H9 (cell line): Measurements from ENCODE around the gene RNGTT. TPM values are rescaled to one million over a fixed set of nuclear protein-coding genes. Genes with fewer than 3 reads are reported as not detected.

ENCODE experiments used
- DNase-seq: peaks from one replicate; pipeline ENCODE4 v3.0.0-alpha.2; 2017
- H2AFZ ChIP-seq: one replicate; pipeline ENCODE4 v1.6.1; 2013; ENCODE audit warnings: mild to moderate bottlenecking, low read length, control low read depth, moderate library complexity
- H2AK5ac ChIP-seq: 2 replicates; pipeline ENCODE4 v1.6.1; 2013; ENCODE audit warnings: low read length, control low read depth, mixed read lengths; ENCODE audit not compliant: insufficient read length
- H2BK120ac ChIP-seq: one replicate; pipeline ENCODE4 v1.6.1; 2013; ENCODE audit warnings: low read depth, mild to moderate bottlenecking, low read length, control low read depth, inconsistent platforms; ENCODE audit not compliant: poor library complexity, severe bottlenecking
- H2BK12ac ChIP-seq: 2 replicates; pipeline ENCODE4 v1.6.1; 2013; ENCODE audit warnings: low read length, control low read depth, mixed read lengths, low read depth; ENCODE audit not compliant: insufficient read length
- H2BK15ac ChIP-seq: 2 replicates; pipeline ENCODE4 v1.6.1; 2013; ENCODE audit warnings: low read depth, low read length, control low read depth
- H2BK20ac ChIP-seq: one replicate; pipeline ENCODE4 v1.6.1; 2013; ENCODE audit warnings: low read depth, mild to moderate bottlenecking, low read length, control low read depth, inconsistent platforms; ENCODE audit not compliant: poor library complexity, severe bottlenecking
- H2BK5ac ChIP-seq: 2 replicates; pipeline ENCODE4 v1.6.1; 2013; ENCODE audit warnings: low read length, control low read depth, mixed read lengths; ENCODE audit not compliant: insufficient read length
- H3K14ac ChIP-seq: 2 replicates; pipeline ENCODE4 v1.6.1; 2013; ENCODE audit warnings: low read length, control low read depth; ENCODE audit not compliant: insufficient read depth
- H3K18ac ChIP-seq: 2 replicates; pipeline ENCODE4 v1.6.1; 2013; ENCODE audit warnings: low read depth, mild to moderate bottlenecking, mixed read lengths, low read length, control low read depth; ENCODE audit not compliant: insufficient read length
- H3K23ac ChIP-seq: 2 replicates; pipeline ENCODE4 v1.6.1; 2013; ENCODE audit warnings: low read length, control low read depth, mixed read lengths, low read depth; ENCODE audit not compliant: insufficient read length
- H3K23me2 ChIP-seq: 2 replicates; pipeline ENCODE4 v1.6.1; 2013; ENCODE audit warnings: low read depth, mild to moderate bottlenecking, mixed read lengths, low read length, control low read depth; ENCODE audit not compliant: insufficient read length, poor library complexity, severe bottlenecking
- H3K27ac ChIP-seq: 2 replicates; pipeline ENCODE4 v1.5.1; 2013; ENCODE audit warnings: low read length, control low read depth, mixed read lengths, low read depth; ENCODE audit not compliant: insufficient read length
- H3K27me3 ChIP-seq: 2 replicates; pipeline ENCODE4 v1.6.1; 2013; ENCODE audit warnings: low read length, control low read depth, inconsistent platforms; ENCODE audit not compliant: insufficient read depth
- H3K4ac ChIP-seq: 2 replicates; pipeline ENCODE4 v1.6.1; 2013; ENCODE audit warnings: low read depth, mild to moderate bottlenecking, control low read depth, inconsistent platforms, low read length, moderate library complexity
- H3K4me1 ChIP-seq: 2 replicates; pipeline ENCODE4 v1.6.1; 2013; ENCODE audit warnings: low read length, control low read depth, inconsistent platforms; ENCODE audit not compliant: insufficient read depth
- H3K4me2 ChIP-seq: 2 replicates; pipeline ENCODE4 v1.6.1; 2013; ENCODE audit warnings: low read length, control low read depth, mixed read lengths; ENCODE audit not compliant: insufficient read length, insufficient read depth
- H3K56ac ChIP-seq: 2 replicates; pipeline ENCODE4 v1.6.1; 2013; ENCODE audit warnings: low read depth, mild to moderate bottlenecking, mixed read lengths, low read length, control low read depth; ENCODE audit not compliant: insufficient read length
- H3K79me1 ChIP-seq: 2 replicates; pipeline ENCODE4 v1.6.1; 2013; ENCODE audit warnings: low read depth, mild to moderate bottlenecking, moderate library complexity, low read length, control low read depth, inconsistent platforms; ENCODE audit not compliant: insufficient read depth, poor library complexity, severe bottlenecking
- H3K79me2 ChIP-seq: 2 replicates; pipeline ENCODE4 v1.6.1; 2013; ENCODE audit warnings: low read length, control low read depth, inconsistent platforms; ENCODE audit not compliant: insufficient read depth
- H3K9ac ChIP-seq: 2 replicates; pipeline ENCODE4 v1.6.1; 2013; ENCODE audit warnings: low read length, control low read depth, mixed read lengths; ENCODE audit not compliant: insufficient read length; ENCODE audit errors: extremely low read depth
- H3K9me3 ChIP-seq: one replicate; pipeline ENCODE4 v1.6.1; 2013; ENCODE audit warnings: low read depth, low read length, inconsistent platforms; ENCODE audit not compliant: control insufficient read depth
- H3T11ph ChIP-seq: one replicate; pipeline ENCODE4 v1.6.1; 2013; ENCODE audit warnings: mild to moderate bottlenecking, low read length, control low read depth, inconsistent platforms
- H4K20me1 ChIP-seq: one replicate; pipeline ENCODE4 v1.6.1; 2013; ENCODE audit not compliant: control insufficient read depth, insufficient read length, insufficient read depth
- H4K5ac ChIP-seq: 2 replicates; pipeline ENCODE4 v1.6.1; 2013; ENCODE audit warnings: low read depth, mild to moderate bottlenecking, mixed read lengths, low read length, control low read depth; ENCODE audit not compliant: insufficient read length
- H4K8ac ChIP-seq: replicated peaks from 2 replicates; pipeline ENCODE4 v1.6.1; 2013; ENCODE audit warnings: low read length, control low read depth, mixed read lengths, low read depth; ENCODE audit not compliant: insufficient read length
- H4K91ac ChIP-seq: 2 replicates; pipeline ENCODE4 v1.6.1; 2013; ENCODE audit warnings: low read depth, mild to moderate bottlenecking, moderate library complexity, mixed read lengths, low read length, control low read depth; ENCODE audit not compliant: insufficient read length
- H3K27ac Mint-ChIP-seq, 3 experiments: 2 replicates in 2 of 3; 3 replicates in 1 of 3; pipeline ENCODE4 v1.8.0; 2020 to 2021; ENCODE audit warnings: mixed read lengths in 3 of 3, mild to moderate bottlenecking in 1 of 3, moderate library complexity in 1 of 3
- H3K27me3 Mint-ChIP-seq: 2 replicates; pipeline ENCODE4 v1.8.0; 2021; ENCODE audit warnings: low read depth, mild to moderate bottlenecking, moderate library complexity, mixed read lengths
- H3K36me3 Mint-ChIP-seq, 3 experiments: 2 replicates in 2 of 3; 3 replicates in 1 of 3; pipeline ENCODE4 v1.8.0; 2020 to 2021; ENCODE audit warnings: low read depth in 3 of 3, mixed read lengths in 3 of 3; ENCODE audit not compliant: insufficient read depth in 1 of 3
- H3K4me1 Mint-ChIP-seq, 2 experiments: 2 replicates each; pipeline ENCODE4 v1.8.0; 2020; ENCODE audit warnings: mixed read lengths in 2 of 2
- H3K4me3 Mint-ChIP-seq, 2 experiments: 2 replicates in 1 of 2; 3 replicates in 1 of 2; pipeline ENCODE4 v1.8.0; 2020 to 2021; ENCODE audit warnings: mild to moderate bottlenecking in 2 of 2, mixed read lengths in 2 of 2, moderate library complexity in 1 of 2
- H3K9me3 Mint-ChIP-seq, 2 experiments: 2 replicates in 1 of 2; 3 replicates in 1 of 2; pipeline ENCODE4 v1.8.0; 2020; ENCODE audit warnings: mild to moderate bottlenecking in 2 of 2, mixed read lengths in 2 of 2, moderate library complexity in 1 of 2
- CTCF ChIP-seq: fragments of 200-600 bp; sonication (generic); conservative IDR thresholded peaks from 3 replicates; pipeline ENCODE4 v1.8.0; 2021; ENCODE audit warnings: antibody characterized with exemption, mild to moderate bottlenecking
- WGBS: extraction: QIAGEN DNeasy Blood & Tissue Kit; methylation state at CpG from one replicate; pipeline ENCODE4 v1.1.7; 2013; ENCODE audit warnings: missing lambda C conversion rate, low lambda C conversion rate, mixed read lengths; ENCODE audit not compliant: insufficient read length; ENCODE audit errors: extremely low coverage; 5-methylcytosine and 5-hydroxymethylcytosine counted together
- total RNA-seq: library from RNA; stranded (reverse); gene quantifications from 2 replicates; pipeline ENCODE4 v1.2.1, GENCODE V29; 2021

Gene RNGTT
- total RNA-seq, 1 experiment from 2014 or later, result 20.5 TPM

GRCh38 chr6:88813045-88813444 lies 150.4 kb downstream of the RNGTT start:
- Histone ChIP-seq H2AK5ac (no peak overlapping the region), H3K79me2 (no peaks in the 10 kb centered on the region), H2BK5ac (no peak overlapping the region), H2BK15ac (no peak overlapping the region), H4K5ac (no peak overlapping the region), H4K8ac (no peak overlapping the region), H3K4ac (no peak overlapping the region), H3K23me2 (no peaks in the 10 kb centered on the region), H2BK120ac (no peak overlapping the region), H3K9ac (no peak overlapping the region), H4K20me1 (no peaks in the 10 kb centered on the region), H4K91ac (no peak overlapping the region), H3T11ph (no peak overlapping the region), H3K27me3 (no peaks in the 10 kb centered on the region), H3K56ac (no peak overlapping the region), H3K79me1 (no peaks in the 10 kb centered on the region), H2BK20ac (no peak overlapping the region), H3K4me2 (no peak overlapping the region), H3K4me1 (no peaks in the 10 kb centered on the region), H3K18ac (no peak overlapping the region), H3K27ac (no peak overlapping the region), H3K14ac (no peak overlapping the region), H3K23ac (no peak overlapping the region), H2BK12ac (no peak overlapping the region), H3K9me3 (no peaks in the 10 kb centered on the region), H2AFZ (no peak overlapping the region)
- no CpG with 5 or more reads among the region's 5 CpGs for WGBS
- no peak for DNase-seq
- no peak for TF ChIP-seq CTCF
- no peak overlapping the region for H3K4me3 Mint-ChIP-seq
- no peak overlapping the region for H3K27ac Mint-ChIP-seq
- H3K9me3 Mint-ChIP-seq, result peaks cover 0 to 2% of the 10 kb centered on the region in 2 experiments; a peak in 2 of 5 replicates
- H3K27me3 Mint-ChIP-seq, result no peaks in the 10 kb centered on the region
- peaks cover 0 to 6% (median 0%) of the 10 kb centered on the region in 3 experiments; a peak in 1 of 7 replicates for H3K36me3 Mint-ChIP-seq
- peaks cover 4 to 5% of the 10 kb centered on the region in 2 experiments; a peak in 3 of 4 replicates for H3K4me1 Mint-ChIP-seq
